GM12878 (cell line): ENCODE results near the gene KCNQ1. TPM values are rescaled to one million over a fixed set of nuclear protein-coding genes. Genes with fewer than 3 reads are reported as not detected.

Experiments
- ATAC-seq: fragments of 200-7000 bp; cut with Tn5 transposase; 3 replicates; pipeline ENCODE4 v1.9.1; 2020; ENCODE audit warnings: mild to moderate bottlenecking, moderate library complexity
- BruUV-seq: library from RNA; stranded (reverse); fragments of 400-500 nt; replicated peaks from 2 replicates; lab custom pipeline; 2021; lab: Mats Ljungman, UMichigan
- CTCF ChIA-PET: fragments of 300-600 bp; sonication (Branson Sonifier 250); formaldehyde crosslinking; extraction: SDS; loops from one replicate; lab custom pipeline; 2021; ENCODE audit warnings: inconsistent platforms; lab: Yijun Ruan, JAX
- POLR2A ChIA-PET: fragments of 350-600 bp; formaldehyde crosslinking; extraction: SDS; loops from one replicate; lab custom pipeline; 2021; ENCODE audit warnings: inconsistent platforms; lab: Charles Lee
- RAD21 ChIA-PET: fragments of 300-600 bp; sonication (Branson Sonifier 250); formaldehyde crosslinking; loops from one replicate; lab custom pipeline; 2023; ENCODE audit warnings: antibody characterized with exemption; ENCODE audit not compliant: unreplicated experiment; lab: Charles Lee
- SMC1A ChIA-PET: fragments of 300-600 bp; sonication (Branson Sonifier 250); formaldehyde crosslinking; loops from one replicate; lab custom pipeline; 2023; ENCODE audit not compliant: unreplicated experiment, uncharacterized antibody; lab: Charles Lee
- DNase-seq: peaks from one replicate; pipeline ENCODE4 v3.0.0-alpha.2; 2011; ENCODE audit warnings: low read depth, low spot score
- FAIRE-seq: peaks from 3 replicates; lab custom pipeline; 2011; peaks lifted over from hg19 to GRCh38; lab: Jason Lieb, UNC
- H2AFZ ChIP-seq: 2 replicates; pipeline ENCODE4 v1.6.0; 2011; ENCODE audit warnings: low read depth, low read length, control low read depth; ENCODE audit not compliant: control insufficient read depth
- H3K27ac ChIP-seq: 2 replicates; pipeline ENCODE4 v1.5.1; 2011; ENCODE audit warnings: control low read depth; ENCODE audit not compliant: control insufficient read depth, insufficient read depth
- H3K27me3 ChIP-seq, 2 experiments: replicated peaks in 1 of 2; 2 replicates each; pipeline versions ENCODE4 v1.6.0 to v1.6.1; 2011; ENCODE audit warnings: low read length in 1 of 2; ENCODE audit not compliant: control insufficient read depth in 2 of 2, insufficient read depth in 2 of 2
- H3K36me3 ChIP-seq, 2 experiments: 2 replicates each; pipeline ENCODE4 v1.5.1; 2011; ENCODE audit warnings: low read length in 1 of 2; ENCODE audit not compliant: control insufficient read depth in 2 of 2, insufficient read depth in 2 of 2
- H3K4me1 ChIP-seq: 2 replicates; pipeline ENCODE4 v1.6.1; 2011; ENCODE audit warnings: mild to moderate bottlenecking, low read length, moderate library complexity, mixed read lengths; ENCODE audit not compliant: control insufficient read depth, insufficient read depth
- H3K4me2 ChIP-seq: 2 replicates; pipeline ENCODE4 v1.6.0; 2011; ENCODE audit warnings: control low read depth; ENCODE audit not compliant: control insufficient read depth, insufficient read depth
- H3K4me3 ChIP-seq: fragments of 200-600 bp; sonication (generic); 2 replicates; pipeline ENCODE4 v1.5.1; 2016
- H3K79me2 ChIP-seq: 2 replicates; pipeline ENCODE4 v1.6.0; 2011; ENCODE audit warnings: low read length; ENCODE audit not compliant: control insufficient read depth, insufficient read depth
- H3K9ac ChIP-seq: 2 replicates; pipeline ENCODE4 v1.8.0; 2011; ENCODE audit warnings: low read length, control low read depth, mixed read lengths; ENCODE audit not compliant: control insufficient read depth, insufficient read depth
- H3K9me3 ChIP-seq: replicated peaks from 3 replicates; pipeline ENCODE4 v1.5.1; 2011; ENCODE audit warnings: mild to moderate bottlenecking, low read length; ENCODE audit not compliant: control insufficient read depth, insufficient read depth
- H4K20me1 ChIP-seq: 2 replicates; pipeline ENCODE4 v1.6.0; 2011; ENCODE audit not compliant: control insufficient read depth, insufficient read depth
- HDAC2 ChIP-seq: fragments of 200-600 bp; sonication (generic); IDR thresholded peaks from 2 replicates; pipeline ENCODE4 v1.6.1; 2017
- JUND ChIP-seq: IDR thresholded peaks from 2 replicates; pipeline ENCODE4 v1.6.1; 2012; ENCODE audit warnings: low read depth, mild to moderate bottlenecking, low read length, improper control_type of control experiment, moderate library complexity
- KDM1A ChIP-seq: fragments of 200-600 bp; sonication (generic); IDR thresholded peaks from 2 replicates; pipeline ENCODE4 v1.6.1; 2016; ENCODE audit warnings: borderline replicate concordance
- MTA3 ChIP-seq: IDR thresholded peaks from 2 replicates; pipeline ENCODE4 v1.6.1; 2012; ENCODE audit warnings: low read length, inconsistent platforms, borderline replicate concordance
- RUNX3 ChIP-seq: IDR thresholded peaks from 2 replicates; pipeline ENCODE4 v1.6.1; 2012; ENCODE audit warnings: low read length, inconsistent platforms
- SMC3 ChIP-seq: IDR thresholded peaks from 2 replicates; pipeline ENCODE4 v1.6.1; 2011; ENCODE audit warnings: low read length, improper control_type of control experiment, borderline replicate concordance
- ZSCAN29 ChIP-seq: fragments of 450-650 bp; IDR thresholded peaks from 2 replicates; pipeline ENCODE4 v1.6.1; 2017; ENCODE audit warnings: mild to moderate bottlenecking, moderate library complexity
- WGBS: methylation state at CpG from one replicate; pipeline ENCODE4 v1.1.6; 2016; ENCODE audit warnings: low lambda C conversion rate; ENCODE audit not compliant: insufficient replicate concordance, insufficient coverage; ENCODE audit errors: missing lambda C conversion rate; 5-methylcytosine and 5-hydroxymethylcytosine counted together
- in situ Hi-C: fragments of 300-500 bp; cut with MboI; formaldehyde crosslinking; loops from 9 replicates; pipeline ENCODE4 v1.14.3; 2018; ENCODE audit warnings: mixed read lengths
- intact Hi-C: fragments of 100-400 bp; cut with micrococcal nuclease; formaldehyde crosslinking; loops from one replicate; pipeline ENCODE4 v1.14.2; 2022; ENCODE audit not compliant: unreplicated experiment
- polyA plus RNA-seq, 11 experiments: library from polyadenylated mRNA; depleted of rRNA in 4 of 11; unstranded in 6 of 11; stranded (reverse) in 5 of 11; fragments of >200 nt; fragmentation: Nextera tagmentation in 4 of 11; fragmentation: Illumina TruSeq in 1 of 11; extraction: Ambion mirVana in 4 of 11; extraction: Trizol in 1 of 11; gene quantifications; 1 replicate in 1 of 11; 2 replicates in 10 of 11; pipeline versions ENCODE4 v1.2.1 to v1.2.3, GENCODE V29; 2011 to 2016; ENCODE audit warnings: inconsistent platforms in 2 of 11, missing spikeins in 2 of 11, low read depth in 1 of 11
- total RNA-seq, 4 experiments: library from RNA; depleted of rRNA in 3 of 4; stranded (reverse); fragments of >200 nt in 3 of 4; fragmentation: Illumina TruSeq in 1 of 4; extraction: Trizol in 1 of 4; gene quantifications; 2 replicates each; pipeline versions ENCODE4 v1.2.1 to v1.2.3, GENCODE V29; 2013 to 2021
- TF ChIP-seq, protein P1 (sequence below): IDR thresholded peaks from 2 replicates; pipeline ENCODE4 v1.6.1; 2012; ENCODE audit warnings: improper control_type of control experiment, low read depth, low read length; ENCODE audit not compliant: insufficient replicate concordance
- TF ChIP-seq, protein P2 (sequence below): IDR thresholded peaks from 2 replicates; pipeline ENCODE4 v1.6.1; 2011; ENCODE audit warnings: low read depth, mild to moderate bottlenecking, low read length, moderate library complexity, borderline replicate concordance; ENCODE audit errors: extremely low read depth
- TF ChIP-seq, protein P3 (sequence below): IDR thresholded peaks from 2 replicates; pipeline ENCODE4 v1.6.1; 2011; ENCODE audit warnings: mild to moderate bottlenecking, low read depth, low read length, moderate library complexity; ENCODE audit not compliant: insufficient replicate concordance
- TF ChIP-seq, protein P4 (sequence below): fragments of 450-650 bp; IDR thresholded peaks from 2 replicates; pipeline ENCODE4 v1.6.1; 2014; ENCODE audit warnings: mild to moderate bottlenecking
- TF ChIP-seq, protein P5 (sequence below): fragments of 150-350 bp; IDR thresholded peaks from 2 replicates; pipeline ENCODE4 v1.6.1; 2016; ENCODE audit warnings: low read depth, low read length

The KCNQ1 gene
- total and polyA plus RNA-seq, 10 of the 15 experiments (the other 5 are each of a cell fraction or from before 2014, with no cell fraction given): 0.03 to 0.15 (median 0.12) TPM; not detected in 7

DNA sequence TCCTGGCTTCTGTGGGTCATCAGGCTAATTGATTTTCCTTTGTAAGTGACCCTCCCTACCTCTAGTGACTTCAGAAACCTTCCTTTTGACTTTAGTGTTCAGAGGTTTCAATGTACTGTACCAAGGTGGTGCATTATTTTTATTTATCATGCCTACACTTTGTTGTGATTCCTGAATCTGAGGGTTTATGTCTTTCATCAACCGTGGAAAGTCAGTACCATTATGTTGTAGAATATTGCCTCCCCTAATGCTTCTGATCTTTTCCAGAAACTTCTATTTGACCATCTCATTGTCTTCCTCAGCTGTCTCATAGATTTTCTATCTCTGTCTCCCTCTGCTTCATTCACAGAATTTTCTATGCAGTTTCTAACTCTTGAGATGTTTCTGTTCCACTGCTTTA is 149.5 kb downstream of the KCNQ1 start (continued):
- TF ChIP-seq, protein P1, sequence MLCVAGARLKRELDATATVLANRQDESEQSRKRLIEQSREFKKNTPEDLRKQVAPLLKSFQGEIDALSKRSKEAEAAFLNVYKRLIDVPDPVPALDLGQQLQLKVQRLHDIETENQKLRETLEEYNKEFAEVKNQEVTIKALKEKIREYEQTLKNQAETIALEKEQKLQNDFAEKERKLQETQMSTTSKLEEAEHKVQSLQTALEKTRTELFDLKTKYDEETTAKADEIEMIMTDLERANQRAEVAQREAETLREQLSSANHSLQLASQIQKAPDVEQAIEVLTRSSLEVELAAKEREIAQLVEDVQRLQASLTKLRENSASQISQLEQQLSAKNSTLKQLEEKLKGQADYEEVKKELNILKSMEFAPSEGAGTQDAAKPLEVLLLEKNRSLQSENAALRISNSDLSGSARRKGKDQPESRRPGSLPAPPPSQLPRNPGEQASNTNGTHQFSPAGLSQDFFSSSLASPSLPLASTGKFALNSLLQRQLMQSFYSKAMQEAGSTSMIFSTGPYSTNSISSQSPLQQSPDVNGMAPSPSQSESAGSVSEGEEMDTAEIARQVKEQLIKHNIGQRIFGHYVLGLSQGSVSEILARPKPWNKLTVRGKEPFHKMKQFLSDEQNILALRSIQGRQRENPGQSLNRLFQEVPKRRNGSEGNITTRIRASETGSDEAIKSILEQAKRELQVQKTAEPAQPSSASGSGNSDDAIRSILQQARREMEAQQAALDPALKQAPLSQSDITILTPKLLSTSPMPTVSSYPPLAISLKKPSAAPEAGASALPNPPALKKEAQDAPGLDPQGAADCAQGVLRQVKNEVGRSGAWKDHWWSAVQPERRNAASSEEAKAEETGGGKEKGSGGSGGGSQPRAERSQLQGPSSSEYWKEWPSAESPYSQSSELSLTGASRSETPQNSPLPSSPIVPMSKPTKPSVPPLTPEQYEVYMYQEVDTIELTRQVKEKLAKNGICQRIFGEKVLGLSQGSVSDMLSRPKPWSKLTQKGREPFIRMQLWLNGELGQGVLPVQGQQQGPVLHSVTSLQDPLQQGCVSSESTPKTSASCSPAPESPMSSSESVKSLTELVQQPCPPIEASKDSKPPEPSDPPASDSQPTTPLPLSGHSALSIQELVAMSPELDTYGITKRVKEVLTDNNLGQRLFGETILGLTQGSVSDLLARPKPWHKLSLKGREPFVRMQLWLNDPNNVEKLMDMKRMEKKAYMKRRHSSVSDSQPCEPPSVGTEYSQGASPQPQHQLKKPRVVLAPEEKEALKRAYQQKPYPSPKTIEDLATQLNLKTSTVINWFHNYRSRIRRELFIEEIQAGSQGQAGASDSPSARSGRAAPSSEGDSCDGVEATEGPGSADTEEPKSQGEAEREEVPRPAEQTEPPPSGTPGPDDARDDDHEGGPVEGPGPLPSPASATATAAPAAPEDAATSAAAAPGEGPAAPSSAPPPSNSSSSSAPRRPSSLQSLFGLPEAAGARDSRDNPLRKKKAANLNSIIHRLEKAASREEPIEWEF: no peak
- TF ChIP-seq, protein P2, sequence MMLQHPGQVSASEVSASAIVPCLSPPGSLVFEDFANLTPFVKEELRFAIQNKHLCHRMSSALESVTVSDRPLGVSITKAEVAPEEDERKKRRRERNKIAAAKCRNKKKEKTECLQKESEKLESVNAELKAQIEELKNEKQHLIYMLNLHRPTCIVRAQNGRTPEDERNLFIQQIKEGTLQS: no peak
- TF ChIP-seq ZSCAN29 (no peak), SMC3 (no peak)
- TF ChIP-seq, protein P3, sequence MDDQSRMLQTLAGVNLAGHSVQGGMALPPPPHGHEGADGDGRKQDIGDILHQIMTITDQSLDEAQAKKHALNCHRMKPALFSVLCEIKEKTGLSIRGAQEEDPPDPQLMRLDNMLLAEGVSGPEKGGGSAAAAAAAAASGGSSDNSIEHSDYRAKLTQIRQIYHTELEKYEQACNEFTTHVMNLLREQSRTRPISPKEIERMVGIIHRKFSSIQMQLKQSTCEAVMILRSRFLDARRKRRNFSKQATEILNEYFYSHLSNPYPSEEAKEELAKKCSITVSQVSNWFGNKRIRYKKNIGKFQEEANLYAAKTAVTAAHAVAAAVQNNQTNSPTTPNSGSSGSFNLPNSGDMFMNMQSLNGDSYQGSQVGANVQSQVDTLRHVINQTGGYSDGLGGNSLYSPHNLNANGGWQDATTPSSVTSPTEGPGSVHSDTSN: no peak

DNA sequence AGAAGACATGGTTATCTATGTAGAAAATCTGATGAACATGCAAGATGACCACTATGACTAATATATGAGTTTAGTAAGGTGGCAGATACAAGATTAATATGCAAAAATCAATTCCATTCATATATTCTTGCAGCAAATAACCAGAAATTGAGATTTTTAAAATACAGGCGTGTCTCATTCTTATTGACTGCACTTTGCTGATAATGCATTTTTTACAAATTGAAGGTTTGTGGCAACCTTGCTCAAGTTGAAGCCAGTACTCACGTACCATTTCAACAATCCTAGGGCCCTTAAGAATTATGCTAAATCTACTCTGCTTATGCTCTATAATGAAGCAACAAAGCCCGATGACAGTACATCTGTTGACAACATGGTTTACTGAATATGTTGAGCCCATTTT is 150.4 kb downstream of the KCNQ1 start:
- BruUV-seq: no TSS peak
- TF ChIP-seq, protein P4, sequence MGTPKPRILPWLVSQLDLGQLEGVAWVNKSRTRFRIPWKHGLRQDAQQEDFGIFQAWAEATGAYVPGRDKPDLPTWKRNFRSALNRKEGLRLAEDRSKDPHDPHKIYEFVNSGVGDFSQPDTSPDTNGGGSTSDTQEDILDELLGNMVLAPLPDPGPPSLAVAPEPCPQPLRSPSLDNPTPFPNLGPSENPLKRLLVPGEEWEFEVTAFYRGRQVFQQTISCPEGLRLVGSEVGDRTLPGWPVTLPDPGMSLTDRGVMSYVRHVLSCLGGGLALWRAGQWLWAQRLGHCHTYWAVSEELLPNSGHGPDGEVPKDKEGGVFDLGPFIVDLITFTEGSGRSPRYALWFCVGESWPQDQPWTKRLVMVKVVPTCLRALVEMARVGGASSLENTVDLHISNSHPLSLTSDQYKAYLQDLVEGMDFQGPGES: no peak
- TF ChIP-seq KDM1A: no peak
- TF ChIP-seq, protein P5, sequence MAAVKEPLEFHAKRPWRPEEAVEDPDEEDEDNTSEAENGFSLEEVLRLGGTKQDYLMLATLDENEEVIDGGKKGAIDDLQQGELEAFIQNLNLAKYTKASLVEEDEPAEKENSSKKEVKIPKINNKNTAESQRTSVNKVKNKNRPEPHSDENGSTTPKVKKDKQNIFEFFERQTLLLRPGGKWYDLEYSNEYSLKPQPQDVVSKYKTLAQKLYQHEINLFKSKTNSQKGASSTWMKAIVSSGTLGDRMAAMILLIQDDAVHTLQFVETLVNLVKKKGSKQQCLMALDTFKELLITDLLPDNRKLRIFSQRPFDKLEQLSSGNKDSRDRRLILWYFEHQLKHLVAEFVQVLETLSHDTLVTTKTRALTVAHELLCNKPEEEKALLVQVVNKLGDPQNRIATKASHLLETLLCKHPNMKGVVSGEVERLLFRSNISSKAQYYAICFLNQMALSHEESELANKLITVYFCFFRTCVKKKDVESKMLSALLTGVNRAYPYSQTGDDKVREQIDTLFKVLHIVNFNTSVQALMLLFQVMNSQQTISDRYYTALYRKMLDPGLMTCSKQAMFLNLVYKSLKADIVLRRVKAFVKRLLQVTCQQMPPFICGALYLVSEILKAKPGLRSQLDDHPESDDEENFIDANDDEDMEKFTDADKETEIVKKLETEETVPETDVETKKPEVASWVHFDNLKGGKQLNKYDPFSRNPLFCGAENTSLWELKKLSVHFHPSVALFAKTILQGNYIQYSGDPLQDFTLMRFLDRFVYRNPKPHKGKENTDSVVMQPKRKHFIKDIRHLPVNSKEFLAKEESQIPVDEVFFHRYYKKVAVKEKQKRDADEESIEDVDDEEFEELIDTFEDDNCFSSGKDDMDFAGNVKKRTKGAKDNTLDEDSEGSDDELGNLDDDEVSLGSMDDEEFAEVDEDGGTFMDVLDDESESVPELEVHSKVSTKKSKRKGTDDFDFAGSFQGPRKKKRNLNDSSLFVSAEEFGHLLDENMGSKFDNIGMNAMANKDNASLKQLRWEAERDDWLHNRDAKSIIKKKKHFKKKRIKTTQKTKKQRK: no peak
- TF ChIP-seq MTA3: no peak
- no peak for TF ChIP-seq ZSCAN29
- no peak for TF ChIP-seq RUNX3
- no peak for TF ChIP-seq JUND
- no peak for TF ChIP-seq HDAC2

More for the DNA sequence above, 150.4 kb downstream of the KCNQ1 start:
- no peak overlapping the region for H3K4me3 ChIP-seq
- 28% methylated on average over 3 of the region's 3 CpGs for WGBS
- no peak for ATAC-seq
- ChIA-PET RAD21 (no interaction called here), POLR2A (no interaction called here), SMC1A (no interaction called here), CTCF (no interaction called here)
- no peaks in the 10 kb centered on the region; a peak in 1 of 4 replicates for H3K27me3 ChIP-seq
- no peak overlapping the region for H3K27ac ChIP-seq
- no peaks in the 10 kb centered on the region for H3K79me2 ChIP-seq
- no peak for DNase-seq
- in situ Hi-C loops: no loop called here
- no peaks in the 10 kb centered on the region for H3K4me1 ChIP-seq
- H3K9ac ChIP-seq: no peak overlapping the region
- no peak overlapping the region for H2AFZ ChIP-seq
- intact Hi-C loops: no loop called here
- H4K20me1 ChIP-seq: no peaks in the 10 kb centered on the region
- no peak overlapping the region for H3K4me2 ChIP-seq
- FAIRE-seq: no peak
- H3K36me3 ChIP-seq: no peaks in the 10 kb centered on the region
- peaks cover 2% of the 10 kb centered on the region; the same call in 1 of the 3 replicates for H3K9me3 ChIP-seq
